ENCODE measurements around the gene C1QTNF6.

The C1QTNF6 gene

GRCh38 chr22:37192741-37193140 is 4.7 kb upstream of the C1QTNF6 start:
- ChIA-PET CTCF (interaction anchor here (1.0 to 2.7 kb wide), 4 partner anchors 9 to 124 kb away, joined by 3 to 13 read pairs (median 5); no protein-coding TSS in a partner anchor), POLR2A (interaction anchor here (0.6 kb wide), 1 partner anchor 38 kb away, joined by 3 read pairs; no protein-coding TSS in a partner anchor)
- no peak for TF ChIP-seq CTCF (IDR thresholded peaks at IDR 0.05; ENCODE audit: control extremely low read depth, extremely low read depth, low read depth, missing control alignments)
- no peak for DNase-seq (ENCODE audit: extremely low spot score)

DNA sequence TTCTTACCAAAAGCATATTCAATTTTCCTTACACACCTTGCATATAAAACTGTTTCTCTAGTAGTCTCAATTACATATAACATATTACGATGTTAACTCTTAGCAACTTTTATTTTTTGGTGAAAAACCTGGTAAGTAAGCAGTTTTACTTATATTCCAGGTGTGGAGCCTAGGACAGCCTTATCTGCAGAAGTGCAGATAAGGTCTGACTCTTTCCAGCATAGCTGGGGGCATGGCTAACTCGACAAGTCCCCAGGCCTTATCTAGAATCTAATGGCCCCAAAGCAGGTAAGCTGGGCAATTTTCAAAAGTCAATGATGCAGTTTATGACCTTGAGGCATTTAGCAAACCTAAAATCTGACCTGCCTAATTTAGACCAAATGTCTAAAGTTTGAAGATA is 4.2 kb upstream of the C1QTNF6 start:
- no peak for TF ChIP-seq CTCF (IDR thresholded peaks at IDR 0.05; ENCODE audit: control extremely low read depth, extremely low read depth, low read depth, missing control alignments)
- POLR2A ChIA-PET: no interaction called here
- no peak for DNase-seq (ENCODE audit: extremely low spot score)
- CTCF ChIA-PET: interaction anchor here (1.0 to 2.9 kb wide), 6 partner anchors 8 to 125 kb away, joined by 3 to 13 read pairs (median 5); no protein-coding TSS in a partner anchor

- POLR2A ChIA-PET: no interaction called here
- CTCF ChIA-PET: interaction anchor here (1.0 to 2.9 kb wide), 3 partner anchors 10 to 145 kb away, joined by 4 to 12 read pairs (median 4); no protein-coding TSS in a partner anchor
- TF ChIP-seq CTCF (IDR thresholded peaks at IDR 0.05; ENCODE audit: control extremely low read depth, extremely low read depth, low read depth, missing control alignments): no peak
- no peak for DNase-seq (ENCODE audit: extremely low spot score)
Observed at GRCh38 chr22:37190262-37190780, 2.3 kb upstream of the C1QTNF6 start.

- no peak for TF ChIP-seq CTCF (IDR thresholded peaks at IDR 0.05; ENCODE audit: control extremely low read depth, extremely low read depth, low read depth, missing control alignments)
- DNase-seq (ENCODE audit: extremely low spot score): no peak
- ChIA-PET POLR2A (no interaction called here), CTCF (no interaction called here)
Observed at GRCh38 chr22:37188901-37189466, 937 bp upstream of the C1QTNF6 start.

DNA sequence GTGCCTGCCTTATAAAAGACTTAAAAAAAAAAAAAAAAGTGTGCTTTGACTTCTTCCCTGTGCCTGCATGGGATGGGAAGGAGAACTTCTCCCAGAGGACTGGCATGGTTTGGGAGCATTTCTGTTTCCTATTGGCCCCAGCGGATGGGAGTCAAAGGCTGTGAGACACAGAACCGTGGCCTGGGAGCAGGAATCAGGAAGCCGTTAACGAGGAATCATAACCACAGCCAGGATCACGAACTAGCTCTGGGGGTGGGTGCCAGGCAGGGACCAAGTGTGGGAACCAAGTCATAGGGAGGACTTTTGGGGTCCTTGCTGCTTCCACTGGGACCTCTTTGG is 526 bp downstream of the C1QTNF6 start:
- POLR2A ChIA-PET: no interaction called here
- DNase-seq (ENCODE audit: extremely low spot score): no peak
- no peak for TF ChIP-seq CTCF (IDR thresholded peaks at IDR 0.05; ENCODE audit: control extremely low read depth, extremely low read depth, low read depth, missing control alignments)
- CTCF ChIA-PET: interaction anchor here (1.1 to 1.9 kb wide), 4 partner anchors 10 to 24 kb away, joined by 3 to 6 read pairs (median 4); no protein-coding TSS in a partner anchor

GRCh38 chr22:37186997-37187522 is 987 bp downstream of the C1QTNF6 start:
- CTCF ChIA-PET: interaction anchor here (1.1 to 1.9 kb wide), 5 partner anchors 11 to 24 kb away, joined by 3 to 6 read pairs (median 4); no protein-coding TSS in a partner anchor
- POLR2A ChIA-PET: no interaction called here
- no peak for TF ChIP-seq CTCF (IDR thresholded peaks at IDR 0.05; ENCODE audit: control extremely low read depth, extremely low read depth, low read depth, missing control alignments)
- no peak for DNase-seq (ENCODE audit: extremely low spot score)

All from GM10248 (cell line).